CD4-positive, alpha-beta T cell treated with Interleukin-15 for 1 hour (primary cell): ENCODE results near the gene EFHD2.
"Not testable (repeated sequence)": the region's sequence is repeated elsewhere in the genome, so short reads cannot be mapped to it uniquely, and the experiment has no call there.

ENCODE experiments used
- DNase-seq: peaks from one replicate; pipeline ENCODE4 v3.0.0-alpha.2; 2020

Gene EFHD2

DNA sequence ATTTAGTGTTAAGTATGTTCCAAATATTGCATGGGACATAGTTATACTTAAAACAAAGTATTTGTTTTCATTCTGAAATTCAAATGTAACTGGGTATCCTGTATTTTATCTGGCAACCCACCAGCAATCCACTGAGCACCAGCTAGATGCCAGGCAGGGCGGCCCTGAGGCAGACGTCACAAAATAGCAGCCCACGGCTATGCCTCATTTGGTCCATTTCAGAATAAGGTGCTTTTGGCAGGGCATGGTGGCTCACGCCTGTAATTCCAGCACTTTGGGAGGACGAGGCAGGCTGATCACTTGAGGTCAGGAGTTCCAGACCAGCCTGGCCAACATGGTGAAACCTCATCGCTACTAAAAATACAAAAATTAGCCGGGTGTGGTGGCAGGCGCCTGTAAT, 19.9 kb upstream of the EFHD2 start:
- not testable (repeated sequence) for DNase-seq

DNA sequence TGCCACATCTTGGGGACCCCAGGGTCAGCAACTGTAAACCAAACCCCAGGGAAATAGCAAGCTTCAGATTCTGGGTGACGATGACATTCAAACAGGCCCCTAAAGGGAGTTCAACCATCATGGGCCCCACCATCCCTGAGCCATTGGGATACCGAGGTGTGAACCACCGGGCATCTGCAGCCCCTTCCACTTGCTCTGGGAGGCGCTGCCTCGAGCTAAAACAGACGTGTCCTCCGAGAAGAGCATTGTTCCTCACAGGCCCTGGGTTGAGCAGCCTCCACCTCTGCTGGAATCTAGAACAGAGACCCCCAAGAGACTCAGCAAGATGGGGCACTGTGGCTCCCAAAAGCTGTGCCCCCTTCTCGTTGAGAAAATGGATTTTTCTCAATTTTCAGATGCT, 19.0 kb upstream of the EFHD2 start:
- no peak for DNase-seq

DNA sequence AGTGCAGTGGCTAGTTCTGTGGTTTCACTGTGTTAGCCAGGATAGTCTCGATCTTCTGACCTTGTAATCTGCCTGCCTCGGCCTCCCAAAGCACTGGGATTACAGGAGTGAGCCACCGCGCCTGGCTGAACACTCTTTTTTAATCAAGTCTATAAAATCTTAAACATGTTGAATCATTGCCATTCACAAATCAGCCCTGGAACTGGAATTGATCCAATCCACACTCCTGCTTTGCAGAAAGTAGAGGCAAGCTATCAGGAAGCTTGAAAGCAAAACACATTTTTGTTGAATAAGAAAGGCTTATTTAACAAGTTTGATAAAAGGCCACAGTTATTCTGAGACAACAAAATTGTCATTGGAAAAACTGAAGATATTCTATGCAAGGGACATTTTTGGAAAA, 18.3 kb upstream of the EFHD2 start:
- DNase-seq = no peak

DNA sequence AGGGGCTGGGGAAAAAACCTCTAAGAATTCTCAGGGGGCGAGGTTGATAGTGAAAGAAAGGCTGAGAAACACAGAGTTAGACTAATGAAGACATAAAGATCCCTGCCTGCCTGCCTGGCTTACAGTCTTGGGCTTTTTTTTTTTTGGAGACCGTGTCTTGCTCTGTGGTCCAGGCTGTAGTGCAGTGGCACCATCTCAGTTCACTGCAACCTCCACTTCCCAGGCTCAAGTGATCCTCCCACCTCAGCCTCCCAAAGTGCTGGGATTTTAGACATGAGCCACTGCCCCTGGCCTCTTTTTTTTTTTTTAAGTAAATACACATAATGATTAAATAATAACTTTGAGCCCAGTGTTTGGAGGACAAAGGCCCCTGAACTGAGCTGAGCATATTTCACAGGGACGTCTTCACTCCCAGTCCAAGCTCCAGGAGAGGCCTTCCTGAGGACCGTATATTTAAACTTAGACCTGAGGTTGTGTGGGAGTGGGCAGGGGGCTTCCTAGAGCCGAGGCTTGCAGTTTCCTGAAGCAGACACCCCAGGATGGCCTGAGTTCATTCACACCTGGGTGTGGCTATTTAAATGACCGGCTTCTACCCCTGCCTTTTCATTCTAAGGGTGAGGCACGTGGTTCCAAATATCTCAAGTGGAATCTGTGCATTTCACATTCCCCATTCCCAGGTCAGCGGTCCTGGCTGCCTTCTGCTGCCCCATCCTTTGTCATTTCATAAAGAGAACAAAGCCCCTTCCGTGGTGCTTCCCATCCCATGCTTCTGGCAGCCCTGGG, 16.0 kb upstream of the EFHD2 start:
- no peak for DNase-seq

DNA sequence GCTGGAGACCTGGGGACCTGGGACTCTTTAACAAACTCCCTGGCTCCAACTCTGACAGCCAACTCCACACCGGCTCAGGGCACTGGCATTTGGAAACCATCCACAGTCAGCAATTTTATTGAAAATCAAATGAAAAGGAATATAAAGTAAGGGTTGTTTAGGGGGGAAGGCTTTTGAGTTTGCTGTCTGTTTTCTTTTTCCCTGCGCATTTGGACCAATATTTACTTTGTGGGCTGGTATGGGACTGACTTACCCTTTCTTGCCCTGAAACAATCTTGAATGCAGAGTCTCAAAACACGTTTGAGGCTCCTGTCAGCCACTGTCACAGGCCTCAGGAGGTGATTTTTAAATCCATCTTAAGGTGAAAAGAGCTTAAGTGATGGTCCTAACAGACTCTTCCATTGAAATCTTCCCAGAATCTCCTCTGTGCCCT, 15.4 kb upstream of the EFHD2 start:
- DNase-seq = no peak

DNA sequence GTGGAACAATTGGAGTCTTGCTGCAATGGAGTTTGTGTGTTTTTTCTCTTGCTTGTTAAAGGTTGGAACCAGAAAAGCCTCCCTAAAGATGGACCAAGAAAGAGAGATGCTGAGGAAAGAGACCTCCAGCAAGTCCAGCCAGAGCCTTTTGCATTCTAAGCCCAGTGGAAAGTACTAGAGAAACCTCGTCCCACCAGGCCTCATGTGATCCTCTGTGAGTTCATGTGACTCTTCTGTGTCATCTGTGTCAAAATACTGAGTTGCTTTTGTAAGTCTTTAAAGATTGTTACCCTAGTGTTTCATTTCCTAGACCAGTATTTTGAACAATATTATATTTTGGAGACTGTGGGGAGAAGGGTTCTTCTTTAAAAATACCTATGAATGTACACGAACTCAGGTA, 12.5 kb upstream of the EFHD2 start:
- DNase-seq = no peak

DNA sequence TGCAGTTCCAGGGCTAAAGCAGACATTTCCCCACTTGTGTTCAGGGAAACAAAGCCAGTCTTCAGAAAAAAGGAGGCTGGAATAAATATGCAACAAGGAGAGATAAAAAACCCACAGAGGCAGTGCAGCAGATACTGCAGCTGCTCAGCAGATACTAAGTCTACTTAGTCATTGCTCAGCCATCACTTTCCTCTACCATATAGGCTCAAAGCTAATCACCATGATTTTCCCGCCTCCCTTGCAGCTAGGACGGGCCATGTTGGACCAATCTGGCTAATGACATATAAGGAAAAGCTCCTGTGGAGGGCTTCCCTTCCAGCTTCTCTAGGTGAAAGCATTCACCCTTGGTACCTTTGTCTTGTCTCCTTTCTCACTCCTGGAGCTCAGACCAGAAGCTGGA, 10.0 kb upstream of the EFHD2 start:
- no peak for DNase-seq

DNA sequence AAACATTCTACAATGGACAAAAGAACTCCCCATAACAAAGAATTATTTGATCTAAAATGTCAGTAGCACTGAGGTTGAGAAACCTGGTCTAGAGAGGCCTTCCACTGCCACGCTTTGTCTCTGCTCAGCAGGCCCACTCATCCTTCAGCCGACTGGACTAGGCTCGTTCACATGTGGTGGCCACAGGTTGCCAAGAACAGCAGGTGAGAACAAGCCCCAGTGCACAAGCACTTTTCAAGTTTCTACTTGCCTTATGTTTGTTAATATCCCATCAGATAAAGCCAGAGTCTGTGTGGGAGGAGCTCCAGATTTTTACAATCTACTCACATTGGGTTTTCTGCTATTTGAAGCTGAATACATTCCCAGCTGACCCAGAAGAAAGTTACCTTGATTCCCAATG, 9.1 kb upstream of the EFHD2 start:
- no peak for DNase-seq

DNA sequence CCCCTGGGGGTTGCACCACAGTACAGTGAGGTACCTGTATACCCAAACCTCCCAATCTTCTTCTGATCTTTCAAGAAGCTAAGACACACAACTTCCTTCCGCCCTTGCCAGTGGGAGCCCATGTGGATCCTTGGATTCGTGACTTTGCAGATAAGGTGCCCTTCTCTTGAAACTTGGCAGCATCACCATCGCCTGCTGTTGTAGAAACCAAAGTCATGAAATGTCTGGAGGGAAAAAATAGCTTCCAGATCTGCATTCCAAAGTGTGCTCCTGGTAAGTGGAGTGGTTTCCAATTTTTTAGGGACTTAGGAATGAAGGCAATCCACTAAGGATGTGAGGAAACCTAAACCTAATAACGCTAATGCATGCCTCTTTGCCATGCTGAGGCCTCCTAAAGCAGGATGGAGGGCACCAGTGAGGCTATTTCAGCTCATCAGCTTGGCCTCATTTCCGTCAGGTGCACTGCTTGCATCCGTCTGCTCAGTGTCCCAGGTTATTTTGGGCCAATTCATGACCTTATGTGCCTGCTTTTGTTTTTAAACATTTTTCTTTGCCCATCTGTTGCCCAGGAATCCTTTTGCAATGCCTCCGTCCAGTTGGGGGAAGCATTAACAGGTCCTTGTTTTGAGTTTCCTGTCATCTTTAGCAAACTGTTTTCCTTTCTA, 8.2 kb upstream of the EFHD2 start:
- no peak for DNase-seq

DNA sequence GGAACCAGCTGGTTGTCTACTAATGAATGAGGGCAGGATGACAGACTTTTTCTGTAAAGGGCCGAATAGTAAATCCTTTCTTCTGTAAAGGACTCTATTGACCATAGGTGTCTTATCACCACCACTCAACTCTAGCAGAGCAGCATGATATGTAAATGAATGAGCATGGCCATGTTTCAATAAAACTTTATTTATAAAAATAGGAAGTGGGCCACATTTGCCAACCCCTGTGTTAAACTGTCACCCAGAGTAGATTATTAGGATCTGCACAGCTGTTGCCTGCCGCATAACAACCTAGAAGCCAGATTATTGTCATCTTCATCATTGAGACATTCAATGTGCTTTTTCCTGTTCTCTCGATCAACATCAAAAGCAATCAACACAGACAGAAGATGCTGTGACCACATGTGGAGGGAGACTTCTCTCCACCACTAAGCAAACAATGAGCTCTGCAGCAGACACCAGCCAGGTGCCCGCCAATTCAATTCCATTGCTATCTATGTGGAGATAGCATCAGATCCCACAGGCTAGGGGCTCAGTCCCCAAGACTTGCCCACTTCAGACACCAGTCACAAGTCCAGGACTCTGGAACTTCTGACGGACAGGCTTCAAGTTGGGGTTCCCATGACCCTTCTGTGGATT, 6.8 kb upstream of the EFHD2 start:
- DNase-seq = no peak

DNA sequence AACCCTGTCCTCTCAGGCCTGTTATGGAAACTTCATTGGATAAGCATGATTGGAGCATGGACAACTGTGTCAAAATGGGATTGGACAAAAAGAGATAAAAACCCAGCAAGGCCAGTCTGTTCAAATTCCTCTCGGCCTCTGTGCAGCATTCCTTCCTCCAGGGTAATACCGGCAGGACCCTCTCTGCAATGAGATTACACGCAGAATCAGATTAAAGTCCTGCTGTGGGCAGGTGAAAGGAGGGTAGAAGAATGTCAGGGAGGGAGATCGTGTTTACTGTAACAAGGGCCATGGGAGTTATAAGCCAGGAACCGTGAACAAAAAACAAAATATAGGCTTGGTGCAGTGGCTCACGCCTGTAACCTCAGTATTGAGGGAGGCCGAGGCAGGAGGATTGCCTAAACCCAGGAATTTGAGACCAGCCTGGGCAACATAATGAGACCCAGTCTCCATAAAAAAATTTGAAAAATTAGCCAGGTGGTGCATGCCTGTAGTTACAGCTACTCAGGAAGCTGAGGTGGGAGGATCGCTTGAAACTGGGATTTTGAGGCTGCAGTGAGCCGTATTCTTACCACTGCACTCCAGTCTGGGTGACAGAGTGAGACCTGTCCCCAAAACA, 5.6 kb upstream of the EFHD2 start:
- no peak for DNase-seq

DNA sequence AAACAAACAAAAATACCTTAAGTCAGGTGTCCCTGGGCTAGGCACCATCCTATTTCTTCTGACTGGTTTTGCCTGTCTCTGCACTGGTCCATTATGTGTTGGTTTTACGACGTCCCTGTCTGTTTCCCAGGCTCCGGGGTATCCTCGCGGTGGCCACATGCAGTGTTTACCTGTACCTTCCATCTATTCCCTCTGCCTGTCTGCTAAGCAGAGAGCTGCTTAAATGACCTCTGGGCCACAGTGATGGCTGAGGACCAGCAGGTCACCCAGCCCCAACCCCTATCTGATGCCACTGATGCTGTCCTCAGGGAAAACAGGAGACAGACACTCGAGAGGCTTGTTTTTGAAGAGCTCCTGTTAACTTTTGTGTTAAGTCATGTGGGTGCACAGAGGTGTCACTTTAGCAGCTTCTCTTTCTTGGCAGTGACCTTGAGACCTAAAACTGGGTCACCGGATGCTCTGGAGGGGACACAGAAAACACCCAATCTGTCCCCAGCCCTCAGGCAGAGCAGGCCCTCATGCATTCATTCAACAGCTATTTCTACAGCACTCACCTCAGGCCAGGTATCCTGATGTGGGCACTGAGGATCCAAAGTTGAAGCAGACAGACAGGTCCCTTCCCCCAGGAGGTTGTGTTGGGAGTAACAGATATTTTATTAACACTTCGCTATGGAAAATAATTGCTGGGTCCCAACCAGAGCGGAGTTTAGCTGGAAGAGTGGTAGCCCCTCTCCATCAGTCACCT, 4.4 kb upstream of the EFHD2 start:
- DNase-seq = no peak

DNA sequence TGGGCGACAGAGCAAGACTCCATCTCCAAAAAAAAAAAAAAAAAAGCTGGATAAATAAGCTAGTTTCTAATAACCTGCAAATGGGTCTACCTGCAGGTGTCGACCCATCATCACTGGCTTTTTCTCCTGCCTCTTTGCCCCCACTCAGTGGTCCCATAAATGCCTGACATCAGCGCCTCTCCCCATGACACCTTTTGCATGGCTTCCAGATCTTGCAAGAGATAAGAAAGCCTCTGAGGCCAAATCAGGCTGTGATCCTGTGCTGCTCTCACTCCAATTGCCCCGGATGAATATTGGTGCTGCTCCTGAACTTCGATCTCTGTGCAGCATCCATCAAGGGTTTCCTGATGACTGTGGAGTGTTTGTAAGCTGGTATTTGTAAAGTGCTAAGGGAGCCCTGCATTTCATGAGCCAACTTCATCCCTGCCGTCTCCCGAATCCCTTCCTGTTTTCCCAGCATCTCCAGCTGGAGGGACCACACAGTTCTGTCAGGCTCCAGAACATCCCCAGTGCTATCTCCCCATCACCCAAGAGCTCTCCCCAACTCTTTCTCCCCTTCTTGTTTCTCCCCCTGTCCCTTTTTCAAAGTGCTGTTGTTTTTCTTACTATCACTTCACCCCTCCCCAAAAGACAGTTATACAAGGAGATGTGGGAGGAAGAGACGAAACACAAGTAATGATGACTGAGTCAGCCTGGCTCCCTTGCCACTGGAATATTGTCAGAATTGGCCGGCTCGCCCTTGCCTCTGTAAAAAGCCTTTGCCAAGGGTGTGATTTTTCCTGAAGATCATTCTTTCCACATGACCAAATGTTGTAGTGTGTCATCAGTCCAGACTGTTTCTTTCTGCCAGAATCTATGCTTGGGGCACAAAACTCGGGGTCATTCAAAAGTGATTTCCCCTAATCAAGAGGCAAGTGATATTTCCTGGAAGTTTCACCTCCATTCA, 2.8 kb upstream of the EFHD2 start:
- no peak for DNase-seq

DNA sequence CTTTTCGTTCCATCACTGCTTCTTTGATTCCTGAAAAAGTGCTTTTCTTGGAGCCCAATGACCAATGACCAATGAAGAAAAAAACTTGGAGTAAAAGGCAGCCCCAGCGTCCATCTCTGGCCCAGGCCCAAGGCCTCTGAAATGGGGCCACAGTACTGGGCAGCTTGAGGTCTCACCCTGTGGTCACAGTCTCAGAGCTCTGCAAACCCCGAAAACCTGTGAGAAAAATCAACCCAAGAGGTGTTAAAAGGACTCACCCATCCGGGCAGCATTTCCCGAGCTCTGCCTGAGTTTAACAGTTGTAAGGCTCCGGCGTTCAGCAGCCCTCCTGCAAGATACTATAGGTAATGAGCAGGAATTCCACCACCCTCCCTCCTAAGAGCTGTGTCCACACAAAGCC, 2.1 kb upstream of the EFHD2 start:
- no peak for DNase-seq

DNA sequence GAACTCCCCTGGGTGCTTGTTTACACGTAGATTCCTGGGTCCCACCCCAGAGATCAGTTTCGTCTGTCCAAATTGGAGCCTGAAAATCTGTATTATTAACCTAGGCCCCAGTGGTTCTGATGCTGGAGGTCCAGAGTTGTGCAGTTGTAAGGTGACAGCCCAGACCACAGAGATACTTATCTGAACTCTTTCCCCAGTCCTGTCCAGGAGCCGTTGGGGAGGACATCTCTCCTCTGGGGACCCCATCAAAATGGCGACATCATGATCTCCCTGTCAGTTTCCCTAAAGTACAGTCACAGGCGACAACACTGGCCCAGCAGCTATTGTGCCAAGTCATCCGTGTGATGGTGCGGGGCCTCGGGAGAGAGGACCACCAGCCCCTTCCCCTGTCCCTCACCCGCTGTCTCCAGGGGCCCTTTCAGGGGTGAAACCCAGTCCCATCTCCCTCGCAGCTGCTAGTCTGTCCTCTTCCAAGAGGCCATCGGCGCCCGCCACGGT, 749 bp upstream of the EFHD2 start:
- no peak for DNase-seq

DNA sequence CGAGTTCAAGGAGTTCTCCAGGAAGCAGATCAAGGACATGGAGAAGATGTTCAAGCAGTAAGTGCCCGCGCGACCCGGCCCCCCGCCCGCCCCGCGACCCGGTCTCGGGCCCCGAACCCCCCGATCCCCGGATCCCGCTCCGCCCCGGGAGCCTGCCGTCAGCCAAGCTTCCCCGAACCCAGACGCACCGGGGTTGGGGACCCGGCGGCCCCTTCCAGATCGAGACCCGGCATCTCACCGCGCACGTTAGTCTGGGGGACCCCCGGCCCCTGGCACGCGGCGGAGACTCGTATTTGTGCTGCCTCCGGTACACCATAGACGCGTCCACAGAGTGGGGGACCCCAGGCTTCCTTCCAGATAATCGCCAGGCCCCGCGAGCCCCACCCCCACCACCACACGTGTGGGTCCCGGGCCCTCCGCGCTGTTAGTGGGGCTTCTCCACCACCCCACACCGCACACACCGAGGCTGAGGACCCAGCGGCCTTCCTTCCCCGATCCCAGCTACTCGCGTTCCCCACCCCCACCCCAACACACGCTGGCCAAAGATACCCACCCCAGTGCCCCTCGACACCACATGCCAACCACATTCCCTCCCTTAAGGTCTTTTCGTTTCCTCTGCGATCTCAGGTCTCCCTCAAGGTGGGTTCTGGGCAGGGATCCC, 665 bp downstream of the EFHD2 start:
- DNase-seq = no peak

DNA sequence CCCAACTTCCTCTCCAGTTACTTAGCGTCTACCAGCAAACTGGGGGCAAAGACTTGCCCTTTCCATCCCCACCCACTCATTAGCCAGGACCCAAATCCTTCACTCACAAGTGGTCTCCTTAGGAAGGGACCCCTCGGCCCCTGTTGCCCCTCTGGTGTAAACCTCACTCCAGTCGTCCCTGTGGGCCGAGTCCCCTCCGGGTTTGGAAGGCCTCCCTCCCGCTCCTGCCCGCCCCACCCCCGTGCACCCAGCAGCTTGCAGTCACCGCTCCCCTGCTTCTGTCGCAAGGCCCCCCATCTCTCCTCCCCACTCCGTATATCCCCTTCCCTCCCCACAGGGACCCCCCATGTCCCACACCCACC, 1.2 kb downstream of the EFHD2 start:
- DNase-seq = no peak

DNA sequence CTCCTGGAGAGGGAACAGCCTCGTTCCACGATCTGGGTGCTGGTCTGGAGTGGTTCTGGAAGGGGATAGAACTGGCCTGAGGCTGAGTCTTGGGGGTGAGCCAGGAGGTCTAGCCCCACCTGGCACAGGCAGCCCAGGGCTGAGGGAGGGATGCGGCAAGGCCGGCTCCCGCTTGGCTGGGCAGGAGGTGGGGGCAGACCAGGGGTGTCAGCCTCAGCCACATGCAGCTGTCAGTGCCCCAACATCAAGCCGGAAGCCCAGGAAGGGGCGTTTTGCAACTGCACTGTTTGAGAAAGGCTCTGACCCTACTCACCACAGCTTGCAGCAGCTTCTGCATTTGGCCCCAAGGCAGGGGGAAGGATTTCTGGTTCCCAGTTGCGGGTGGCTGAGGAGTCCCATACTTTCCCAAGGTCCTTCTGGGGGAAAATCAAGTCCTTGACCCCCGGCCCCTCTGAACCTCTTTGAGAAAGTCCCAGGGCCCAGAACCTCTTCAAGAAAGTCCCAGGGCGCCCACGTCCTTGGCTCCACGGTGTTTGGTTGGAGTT, 2.0 kb downstream of the EFHD2 start:
- DNase-seq = peak; percentile 83

DNA sequence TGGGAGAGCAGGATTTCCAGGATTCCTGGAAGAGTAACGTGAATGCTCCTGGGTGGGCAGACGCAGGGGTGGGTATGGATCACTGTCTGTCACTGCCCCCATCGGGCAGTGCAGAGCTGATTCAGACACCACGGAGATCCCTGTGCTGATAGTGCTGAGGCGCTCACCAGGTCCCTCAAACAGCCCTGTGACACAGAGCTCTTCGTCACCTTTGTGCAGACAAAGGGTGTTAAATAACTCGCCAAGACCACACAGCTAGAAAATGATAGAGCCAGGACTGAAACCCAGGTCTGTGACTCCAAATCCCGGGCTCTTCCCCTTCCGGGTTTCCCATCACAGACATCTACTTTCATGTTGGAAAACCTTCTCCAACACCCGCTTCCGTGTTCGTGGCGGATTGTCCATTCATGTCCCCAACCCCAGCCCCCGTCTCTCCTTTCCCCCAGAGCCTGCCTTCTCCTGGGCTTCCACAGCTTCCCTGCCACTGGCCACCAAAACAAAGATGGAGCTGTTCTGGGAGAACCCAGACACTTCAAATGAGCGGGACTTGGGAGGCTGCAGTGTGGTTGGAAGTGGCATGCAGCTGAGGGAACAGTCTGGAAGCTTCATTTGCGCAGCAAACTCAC, 2.6 kb downstream of the EFHD2 start:
- DNase-seq = peak; percentile 65

DNA sequence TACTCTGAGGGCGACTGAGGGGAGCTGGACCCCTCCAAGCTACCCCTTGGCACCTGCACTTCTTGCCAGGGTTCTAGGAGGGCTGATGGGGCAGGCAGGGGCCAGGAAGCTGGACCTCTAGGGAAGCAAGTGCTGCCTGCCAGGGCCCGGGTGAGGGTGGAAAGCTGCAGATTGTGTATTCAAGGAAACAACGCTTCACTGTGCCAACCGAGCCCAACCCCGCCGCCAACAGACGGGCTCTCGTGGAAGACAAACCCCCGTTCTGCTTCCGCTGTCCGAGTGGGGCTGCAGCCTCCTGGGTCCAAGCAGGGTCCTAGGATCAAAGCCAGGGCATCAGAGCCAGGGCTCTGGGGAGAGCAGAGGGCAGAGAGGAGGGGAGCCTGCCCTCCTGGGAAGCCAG, 3.2 kb downstream of the EFHD2 start:
- DNase-seq = no peak
